HepG2 (cell line): ENCODE results near the gene MAPK6. TPM values are rescaled to one million over a fixed set of nuclear protein-coding genes. Genes with fewer than 3 reads are reported as not detected.

ENCODE experiments used
- AHR ChIP-seq: IDR thresholded peaks from 2 replicates; pipeline ENCODE4 v1.6.1; 2018; ENCODE audit warnings: missing genetic modification reagents, missing compliant biosample characterization
- ATF5 ChIP-seq: sonication (generic); formaldehyde crosslinking; IDR thresholded peaks from 2 replicates; pipeline ENCODE4 v1.4.0; 2020; ENCODE audit warnings: mild to moderate bottlenecking, low read depth, missing genetic modification reagents
- CEBPB ChIP-seq: IDR thresholded peaks from 2 replicates; pipeline ENCODE4 v1.6.1; 2011; ENCODE audit warnings: low read depth, low read length, improper control_type of control experiment, borderline replicate concordance
- CHD2 ChIP-seq: IDR thresholded peaks from 2 replicates; pipeline ENCODE4 v1.6.1; 2011; ENCODE audit warnings: low read depth, low read length, improper control_type of control experiment
- DR1 ChIP-seq: sonication (generic); formaldehyde crosslinking; IDR thresholded peaks from 2 replicates; pipeline ENCODE4 v1.8.0; 2021; ENCODE audit warnings: mild to moderate bottlenecking, missing genetic modification reagents, inconsistent platforms
- ETS1 ChIP-seq: sonication (generic); formaldehyde crosslinking; IDR thresholded peaks from 2 replicates; pipeline ENCODE4 v1.4.0; 2020; ENCODE audit warnings: missing genetic modification reagents
- HNF4A ChIP-seq: sonication (generic); formaldehyde crosslinking; IDR thresholded peaks from 2 replicates; pipeline ENCODE4 v1.4.0; 2020; ENCODE audit warnings: missing genetic modification reagents
- HNRNPUL1 ChIP-seq: fragments of 200-400 bp; formaldehyde crosslinking; IDR thresholded peaks from 2 replicates; pipeline ENCODE4 v1.6.1; 2017; ENCODE audit warnings: low read depth, mild to moderate bottlenecking, low read length, moderate library complexity
- HOXA5 ChIP-seq: sonication (generic); formaldehyde crosslinking; IDR thresholded peaks from 2 replicates; pipeline ENCODE4 v1.4.0; 2020; ENCODE audit warnings: missing genetic modification reagents
- IKZF1 ChIP-seq: fragments of 450-650 bp; IDR thresholded peaks from 2 replicates; pipeline ENCODE4 v1.7.1; 2016
- MAFF ChIP-seq: IDR thresholded peaks from 2 replicates; pipeline ENCODE4 v1.6.1; 2011; ENCODE audit warnings: low read depth, low read length, improper control_type of control experiment
- NBN ChIP-seq: fragments of 450-650 bp; conservative IDR thresholded peaks from 2 replicates; pipeline ENCODE4 v1.6.1; 2017
- NCOR1 ChIP-seq: fragments of 200-600 bp; sonication (generic); IDR thresholded peaks from 2 replicates; pipeline ENCODE4 v1.7.0; 2017; ENCODE audit warnings: antibody characterized with exemption, low read length, borderline replicate concordance
- NR3C1 ChIP-seq: sonication (generic); formaldehyde crosslinking; IDR thresholded peaks from 2 replicates; pipeline ENCODE4 v1.4.0; 2020; ENCODE audit warnings: missing genetic modification reagents
- RCOR2 ChIP-seq: IDR thresholded peaks from 2 replicates; pipeline ENCODE4 v1.6.1; 2016; ENCODE audit warnings: missing biosample characterization, missing genetic modification reagents
- SMARCC2 ChIP-seq: fragments of 450-650 bp; IDR thresholded peaks from 2 replicates; pipeline ENCODE4 v1.6.1; 2017; ENCODE audit warnings: antibody characterized with exemption, mild to moderate bottlenecking
- SOX13 ChIP-seq, 3 experiments: fragments of 450-650 bp in 1 of 3; sonication (generic) in 1 of 3; formaldehyde crosslinking in 1 of 3; IDR thresholded peaks in 2 of 3; conservative IDR thresholded peaks in 1 of 3; 2 replicates each; pipeline versions ENCODE4 v1.5.0 to v1.6.1; 2016 to 2020; ENCODE audit warnings: antibody characterized with exemption in 1 of 3, mild to moderate bottlenecking in 1 of 3, missing compliant biosample characterization in 1 of 3, missing genetic modification reagents in 1 of 3, moderate library complexity in 1 of 3
- SPEN ChIP-seq: sonication (generic); formaldehyde crosslinking; IDR thresholded peaks from 2 replicates; pipeline ENCODE4 v1.5.1; 2020; ENCODE audit warnings: low read depth, mild to moderate bottlenecking, missing genetic modification reagents
- SRSF1 ChIP-seq: fragments of 200-400 bp; formaldehyde crosslinking; optimal IDR thresholded peaks from 2 replicates; pipeline ENCODE3; 2017; ENCODE audit warnings: mild to moderate bottlenecking, low read depth, low read length, moderate library complexity
- SRY ChIP-seq: sonication (generic); formaldehyde crosslinking; IDR thresholded peaks from 2 replicates; pipeline ENCODE4 v1.8.0; 2022; ENCODE audit warnings: mild to moderate bottlenecking, missing genetic modification reagents
- U2AF1 ChIP-seq: fragments of 200-400 bp; formaldehyde crosslinking; optimal IDR thresholded peaks from 2 replicates; pipeline ENCODE3; 2017; ENCODE audit warnings: mild to moderate bottlenecking, low read depth, low read length
- ZIK1 ChIP-seq: sonication (generic); formaldehyde crosslinking; IDR thresholded peaks from 2 replicates; pipeline ENCODE4 v1.5.0; 2020; ENCODE audit warnings: mild to moderate bottlenecking, low read depth, missing genetic modification reagents, borderline replicate concordance
- ZNF17 ChIP-seq: sonication (generic); formaldehyde crosslinking; IDR thresholded peaks from 2 replicates; pipeline ENCODE4 v1.5.0; 2020; ENCODE audit warnings: mild to moderate bottlenecking, missing genetic modification reagents
- ZNF180 ChIP-seq: sonication (generic); formaldehyde crosslinking; IDR thresholded peaks from 2 replicates; pipeline ENCODE4 v1.4.0; 2020; ENCODE audit warnings: low read depth, missing genetic modification reagents, borderline replicate concordance
- ZNF235 ChIP-seq: sonication (generic); formaldehyde crosslinking; IDR thresholded peaks from 2 replicates; pipeline ENCODE4 v1.8.1; 2023; ENCODE audit warnings: mild to moderate bottlenecking, missing genetic modification reagents, borderline replicate concordance
- ZNF414 ChIP-seq: sonication (generic); formaldehyde crosslinking; IDR thresholded peaks from 2 replicates; pipeline ENCODE4 v1.5.0; 2020; ENCODE audit warnings: missing genetic modification reagents
- ZNF44 ChIP-seq: sonication (generic); formaldehyde crosslinking; IDR thresholded peaks from 2 replicates; pipeline ENCODE4 v1.5.1; 2020; ENCODE audit warnings: mild to moderate bottlenecking, missing genetic modification reagents
- ZNF451 ChIP-seq: sonication (generic); formaldehyde crosslinking; IDR thresholded peaks from 2 replicates; pipeline ENCODE4 v1.5.0; 2020; ENCODE audit warnings: mild to moderate bottlenecking, missing genetic modification reagents
- ZNF788 ChIP-seq: sonication (generic); formaldehyde crosslinking; IDR thresholded peaks from 2 replicates; pipeline ENCODE4 v1.5.0; 2020; ENCODE audit warnings: mild to moderate bottlenecking, missing genetic modification reagents, borderline replicate concordance
- polyA plus RNA-seq, 8 experiments: library from polyadenylated mRNA; depleted of rRNA in 3 of 8; stranded (reverse) in 7 of 8; unstranded in 1 of 8; fragments of >200 nt; fragmentation: Illumina TruSeq in 4 of 8; extraction: Trizol in 4 of 8; gene quantifications; 2 replicates each; pipeline versions ENCODE4 v1.2.1 to v1.2.3, GENCODE V29; 2011 to 2016; ENCODE audit warnings: low read depth in 4 of 8, missing spikeins in 1 of 8, mixed read lengths in 1 of 8; ENCODE audit not compliant: insufficient read depth in 1 of 8
- total RNA-seq, 5 experiments: library from RNA; depleted of rRNA; stranded (reverse); fragments of >200 nt; fragmentation: Illumina TruSeq; extraction: Trizol; gene quantifications; 2 replicates each; pipeline ENCODE4 v1.2.3, GENCODE V29; 2016; ENCODE audit warnings: low read depth in 1 of 5

MAPK6 gene
- total and polyA plus RNA-seq, 2 of the 13 experiments (the other 11 are each of a cell fraction or from before 2014, with no cell fraction given) = 89.5 to 99.7 TPM

GRCh38 chr15:52008698-52009434 is 10.2 kb upstream of the MAPK6 start (continued):
- TF ChIP-seq SRSF1 (no peak), ZNF17 (no peak), SRY (CRISPR knock-in tag) (no peak), ZNF44 (CRISPR knock-in tag) (no peak), ZNF414 (CRISPR knock-in tag) (no peak), AHR (CRISPR knock-in tag) (no peak), IKZF1 (no peak), NBN (no peak), HOXA5 (CRISPR knock-in tag) (peak; percentile 84), ETS1 (CRISPR knock-in tag) (no peak), U2AF1 (no peak), SMARCC2 (no peak), HNRNPUL1 (no peak), ATF5 (CRISPR knock-in tag) (no peak), RCOR2 (CRISPR knock-in tag) (peak; percentile 97), NCOR1 (peak; percentile 81; the same call in 1 of the 2 replicates), DR1 (CRISPR knock-in tag) (no peak), CEBPB (no peak), ZNF788 (CRISPR knock-in tag) (peak; percentile 48; the same call in 1 of the 2 replicates), ZNF180 (CRISPR knock-in tag) (no peak), NR3C1 (CRISPR knock-in tag) (no peak), ZNF235 (CRISPR knock-in tag) (no peak), SPEN (CRISPR knock-in tag) (peak; percentile 55; the same call in 1 of the 2 replicates), ZIK1 (no peak), CHD2 (no peak), MAFF (no peak), SOX13 (IDR thresholded peaks at IDR 0.05) (peak; percentile 86), SOX13 (CRISPR knock-in tag; conservative IDR thresholded peaks at IDR 0.05 in 1 of 2, IDR thresholded peaks at IDR 0.05 in 1 of 2) (peak in 1 of 2 experiments; percentile 98; a peak in 2 of 4 replicates), ZNF451 (no peak), HNF4A (CRISPR knock-in tag) (peak; percentile 58)
